CD4-positive, alpha-beta T cell (primary cell): ENCODE data around the gene CASZ1. TPM values are rescaled to one million over a fixed set of nuclear protein-coding genes. Genes with fewer than 3 reads are reported as not detected.
A peak's percentile ranks its signal among the peaks of the same experiment; 100 is the strongest.

Experiments
- ATAC-seq: fragments of 200-7000 bp; cut with Tn5 transposase; one replicate; pipeline ENCODE4 v1.10.0; 2022; ENCODE audit warnings: mild to moderate bottlenecking; ENCODE audit not compliant: poor library complexity
- CTCF ChIA-PET: fragments of 350-600 bp; sonication (Branson Sonifier 250); formaldehyde crosslinking; loops from one replicate; lab custom pipeline; 2021; ENCODE audit warnings: antibody characterized with exemption, inconsistent platforms; lab: Charles Lee
- POLR2A ChIA-PET: fragments of 350-600 bp; sonication (Branson Sonifier 250); formaldehyde crosslinking; loops from one replicate; lab custom pipeline; 2021; ENCODE audit warnings: antibody characterized with exemption, inconsistent platforms; lab: Charles Lee
- DNase-seq, 14 experiments: peaks; one replicate each; pipeline ENCODE4 v3.0.0-alpha.2; 2013 to 2020; ENCODE audit warnings: mixed read lengths in 2 of 14
- H3K27ac ChIP-seq, 2 donors: one replicate each; pipeline versions ENCODE4 v1.5.1 to v1.7.0; 2013; ENCODE audit warnings: low read length in 2 of 2, low read depth in 1 of 2, mild to moderate bottlenecking in 1 of 2
- H3K27me3 ChIP-seq, 2 experiments: 1 replicate in 1 of 2; 2 replicates in 1 of 2; pipeline versions ENCODE4 v1.6.1 to v1.7.0; 2013; ENCODE audit warnings: low read length in 2 of 2, control low read depth in 1 of 2, mild to moderate bottlenecking in 1 of 2, moderate library complexity in 1 of 2; ENCODE audit not compliant: insufficient read depth in 2 of 2, control insufficient read depth in 1 of 2
- H3K36me3 ChIP-seq: one replicate; pipeline ENCODE4 v1.6.1; 2013; ENCODE audit warnings: low read length, control low read depth; ENCODE audit not compliant: insufficient read depth
- H3K4me1 ChIP-seq: one replicate; pipeline ENCODE4 v1.6.1; 2013; ENCODE audit warnings: low read length, control low read depth; ENCODE audit not compliant: insufficient read depth
- H3K4me3 ChIP-seq: one replicate; pipeline ENCODE4 v1.5.1; 2013; ENCODE audit warnings: mild to moderate bottlenecking, low read length, moderate library complexity
- H3K9me3 ChIP-seq, 2 experiments: 1 replicate in 1 of 2; 2 replicates in 1 of 2; pipeline versions ENCODE4 v1.6.1 to v1.7.0; 2013; ENCODE audit warnings: low read length in 2 of 2, mild to moderate bottlenecking in 2 of 2, control low read depth in 1 of 2, moderate library complexity in 1 of 2; ENCODE audit not compliant: control insufficient read depth in 1 of 2, insufficient read depth in 1 of 2
- H3K27ac Mint-ChIP-seq: one replicate; pipeline ENCODE4 v1.8.0; 2020; ENCODE audit warnings: mixed read lengths
- H3K27me3 Mint-ChIP-seq: one replicate; pipeline ENCODE4 v1.8.0; 2021; ENCODE audit warnings: mixed read lengths
- H3K36me3 Mint-ChIP-seq: one replicate; pipeline ENCODE4 v1.8.0; 2021; ENCODE audit warnings: low read depth, mixed read lengths
- H3K4me1 Mint-ChIP-seq: one replicate; pipeline ENCODE4 v1.8.0; 2021; ENCODE audit warnings: low read depth, mixed read lengths
- H3K4me3 Mint-ChIP-seq: one replicate; pipeline ENCODE4 v1.8.0; 2020; ENCODE audit warnings: mild to moderate bottlenecking, mixed read lengths
- H3K9me3 Mint-ChIP-seq: one replicate; pipeline ENCODE4 v1.8.0; 2020; ENCODE audit warnings: mixed read lengths
- intact Hi-C, 2 experiments: fragments of 100-400 bp; cut with DNase I in 1 of 2; cut with micrococcal nuclease in 1 of 2; formaldehyde crosslinking; loops; one replicate each; pipeline versions ENCODE4 v1.15.1 to v1.9.0; 2023 to 2025; cut with DNase I, micrococcal nuclease
- total RNA-seq, 174 experiments: library from RNA in 2 of 174; stranded (reverse) in 2 of 174; gene quantifications; one replicate each; pipeline ENCODE4 v1.2.3 and lab custom pipeline; 2021 to 2026
- TF ChIP-seq, protein P1 (sequence below): fragments of 200-600 bp; IDR thresholded peaks from one replicate; pipeline ENCODE4 v1.8.0; 2022; ENCODE audit warnings: antibody characterized with exemption, mild to moderate bottlenecking

The CASZ1 gene
- total RNA-seq, 2 experiments from 2014 or later, result 21.8 to 22.8 TPM

DNA sequence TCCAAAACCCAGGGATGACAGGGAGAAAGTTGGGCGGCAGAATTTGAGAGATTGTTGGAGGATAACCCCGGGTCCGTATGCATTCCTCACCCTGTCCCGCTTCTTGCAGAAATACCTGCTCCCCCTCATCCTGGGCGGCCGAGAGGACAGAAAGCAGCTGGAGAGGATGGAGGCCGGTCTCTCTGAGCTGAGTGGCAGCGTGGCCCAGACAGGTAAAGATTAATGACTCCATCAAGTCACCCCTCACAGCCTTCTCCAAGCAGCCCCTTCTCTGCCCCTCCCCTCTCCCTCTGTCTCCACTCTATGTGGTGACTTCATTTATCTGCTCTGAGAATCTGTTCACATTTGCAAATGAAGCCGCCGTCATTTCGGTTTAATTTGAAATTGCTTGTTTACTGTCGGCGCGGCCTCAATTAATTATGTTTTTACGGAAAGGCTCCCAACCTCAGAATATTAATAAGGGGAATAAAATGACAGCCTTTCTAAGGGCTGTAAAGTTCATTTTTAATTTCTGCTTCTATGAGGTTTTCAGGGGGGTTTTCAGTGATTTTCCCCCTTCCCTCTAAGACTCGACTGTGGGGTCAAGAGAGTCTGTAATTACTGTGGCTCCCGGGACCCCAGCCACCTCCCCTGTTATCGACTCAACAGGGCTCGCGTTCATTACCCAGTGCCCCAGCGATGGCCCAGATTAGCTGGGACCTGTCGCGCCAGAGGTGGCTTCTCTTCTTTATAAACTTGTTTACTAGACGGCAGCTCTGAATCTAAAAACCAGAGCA, 173.3 kb downstream of the CASZ1 start:
- H3K4me1 Mint-ChIP-seq, result no peaks in the 10 kb centered on the region
- TF ChIP-seq, protein P1, sequence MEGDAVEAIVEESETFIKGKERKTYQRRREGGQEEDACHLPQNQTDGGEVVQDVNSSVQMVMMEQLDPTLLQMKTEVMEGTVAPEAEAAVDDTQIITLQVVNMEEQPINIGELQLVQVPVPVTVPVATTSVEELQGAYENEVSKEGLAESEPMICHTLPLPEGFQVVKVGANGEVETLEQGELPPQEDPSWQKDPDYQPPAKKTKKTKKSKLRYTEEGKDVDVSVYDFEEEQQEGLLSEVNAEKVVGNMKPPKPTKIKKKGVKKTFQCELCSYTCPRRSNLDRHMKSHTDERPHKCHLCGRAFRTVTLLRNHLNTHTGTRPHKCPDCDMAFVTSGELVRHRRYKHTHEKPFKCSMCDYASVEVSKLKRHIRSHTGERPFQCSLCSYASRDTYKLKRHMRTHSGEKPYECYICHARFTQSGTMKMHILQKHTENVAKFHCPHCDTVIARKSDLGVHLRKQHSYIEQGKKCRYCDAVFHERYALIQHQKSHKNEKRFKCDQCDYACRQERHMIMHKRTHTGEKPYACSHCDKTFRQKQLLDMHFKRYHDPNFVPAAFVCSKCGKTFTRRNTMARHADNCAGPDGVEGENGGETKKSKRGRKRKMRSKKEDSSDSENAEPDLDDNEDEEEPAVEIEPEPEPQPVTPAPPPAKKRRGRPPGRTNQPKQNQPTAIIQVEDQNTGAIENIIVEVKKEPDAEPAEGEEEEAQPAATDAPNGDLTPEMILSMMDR, result no peak
- intact Hi-C loops, result no loop called here
- Histone ChIP-seq H3K4me3 (no peak overlapping the region), H3K4me1 (no peaks in the 10 kb centered on the region), H3K27ac (no peak overlapping the region), H3K36me3 (peaks cover 29% of the 10 kb centered on the region), H3K9me3 (no peaks in the 10 kb centered on the region), H3K27me3 (no peaks in the 10 kb centered on the region)
- CTCF ChIA-PET, result no interaction called here
- ATAC-seq, result no peak
- H3K27ac Mint-ChIP-seq, result no peak overlapping the region
- H3K4me3 Mint-ChIP-seq, result no peak overlapping the region
- H3K36me3 Mint-ChIP-seq, result peaks cover 48% of the 10 kb centered on the region
- POLR2A ChIA-PET, result no interaction called here
- DNase-seq, result peak in 1 of 14 experiments; percentile 10
- H3K9me3 Mint-ChIP-seq, result no peaks in the 10 kb centered on the region
- H3K27me3 Mint-ChIP-seq, result no peaks in the 10 kb centered on the region

DNA sequence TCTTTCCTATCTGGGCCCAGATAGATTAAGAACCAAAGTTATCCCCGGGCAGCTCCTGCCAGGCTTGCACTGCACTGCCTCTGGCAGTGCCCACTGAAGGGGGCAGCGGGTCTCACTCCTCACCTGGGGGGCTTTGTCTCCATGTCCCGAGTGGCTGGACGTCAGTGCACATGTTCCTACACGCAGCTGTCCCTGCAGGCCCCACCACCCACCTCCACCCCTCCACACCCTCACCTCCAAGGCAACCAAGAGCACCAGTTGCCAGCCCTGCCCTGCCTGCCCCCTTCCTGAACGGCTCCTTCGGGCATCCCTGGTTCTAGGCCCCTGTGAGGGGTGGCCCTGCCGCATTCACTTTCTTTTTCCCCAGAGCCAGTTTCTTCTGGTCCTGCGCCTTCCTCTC, 174.5 kb downstream of the CASZ1 start:
- H3K4me3 Mint-ChIP-seq, result no peak overlapping the region
- no peak overlapping the region for H3K27ac Mint-ChIP-seq
- Histone ChIP-seq H3K27me3 (no peaks in the 10 kb centered on the region), H3K36me3 (peaks cover 29% of the 10 kb centered on the region), H3K4me3 (no peak overlapping the region), H3K9me3 (no peaks in the 10 kb centered on the region), H3K27ac (no peak overlapping the region), H3K4me1 (no peaks in the 10 kb centered on the region)
- ATAC-seq, result no peak
- TF ChIP-seq, protein P1, result no peak
- H3K4me1 Mint-ChIP-seq, result no peaks in the 10 kb centered on the region
- no peaks in the 10 kb centered on the region for H3K9me3 Mint-ChIP-seq
- peaks cover 48% of the 10 kb centered on the region for H3K36me3 Mint-ChIP-seq
- POLR2A ChIA-PET, result no interaction called here
- intact Hi-C loops, result no loop called here
- CTCF ChIA-PET, result no interaction called here
- peak in 1 of 14 experiments; percentile 10 for DNase-seq
- H3K27me3 Mint-ChIP-seq, result no peaks in the 10 kb centered on the region

DNA sequence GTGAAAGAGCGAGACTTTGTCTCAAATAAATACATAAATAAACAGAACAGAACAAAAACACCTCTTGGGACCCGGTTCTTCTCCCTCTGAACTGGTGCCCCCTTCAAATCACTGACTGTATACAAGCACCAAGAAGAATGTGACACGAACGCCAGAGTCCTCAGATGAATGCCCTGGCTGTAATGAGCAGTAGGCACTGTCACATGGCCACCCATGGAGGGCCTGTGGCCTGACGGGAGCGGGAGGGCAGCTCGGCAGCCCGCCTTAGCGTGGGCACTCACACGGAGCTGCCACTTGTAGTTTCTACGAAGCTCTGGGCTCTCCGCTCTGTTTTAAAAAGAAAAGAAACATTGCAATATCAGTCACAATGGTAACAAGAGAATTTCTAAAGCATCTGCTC, 175.7 kb downstream of the CASZ1 start:
- peaks cover 44% of the 10 kb centered on the region for H3K36me3 Mint-ChIP-seq
- TF ChIP-seq, protein P1, result no peak
- no peak overlapping the region for H3K27ac ChIP-seq
- no peaks in the 10 kb centered on the region for H3K4me1 Mint-ChIP-seq
- ATAC-seq (no peak), DNase-seq (peak in 1 of 14 experiments; percentile 7)
- H3K4me1 ChIP-seq, result no peaks in the 10 kb centered on the region
- no peak overlapping the region for H3K4me3 Mint-ChIP-seq
- no peaks in the 10 kb centered on the region for H3K9me3 ChIP-seq
- peaks cover 29% of the 10 kb centered on the region for H3K36me3 ChIP-seq
- H3K4me3 ChIP-seq, result no peak overlapping the region
- no peaks in the 10 kb centered on the region for H3K27me3 Mint-ChIP-seq
- no peak overlapping the region for H3K27ac Mint-ChIP-seq
- POLR2A ChIA-PET, result no interaction called here
- intact Hi-C loops, result no loop called here
- CTCF ChIA-PET, result no interaction called here
- no peaks in the 10 kb centered on the region for H3K27me3 ChIP-seq
- H3K9me3 Mint-ChIP-seq, result no peaks in the 10 kb centered on the region
